Measurements from ENCODE around the gene USP31. TPM values are rescaled to one million over a fixed set of nuclear protein-coding genes. Genes with fewer than 3 reads are reported as not detected.

Gene USP31
- total and polyA plus RNA-seq, 3 donors from 2014 or later = 23.3 to 73.6 (median 73.1) TPM

- Histone ChIP-seq H3K9me3 (no peaks in the 10 kb centered on the region), H3K4me3 (no peak overlapping the region), H3K27me3 (no peaks in the 10 kb centered on the region), H3K27ac (no peak overlapping the region), H3K4me1 (no peaks in the 10 kb centered on the region), H3K36me3 (ENCODE audit: low read depth, missing control alignments) (no peaks in the 10 kb centered on the region)
- WGBS, 2 donors = 60 to 67% methylated on average over 6 of the region's 6 CpGs
- DNase-seq = no peak
- intact Hi-C loops (cut with DNase I; ENCODE audit: low total_unique reads) = no loop called here
- TF ChIP-seq CTCF (IDR thresholded peaks at IDR 0.05) = no peak
Measured at GRCh38 chr16:23031508-23032098, 117.6 kb downstream of the USP31 start.

- 73 to 74% methylated on average over 6 of the region's 6 CpGs for WGBS, 2 donors
Measured at GRCh38 chr16:23029733-23030420, 119.4 kb downstream of the USP31 start.

GRCh38 chr16:23027386-23027785 is 121.9 kb downstream of the USP31 start:
- TF ChIP-seq CTCF (IDR thresholded peaks at IDR 0.05) (no peak), POLR2A (IDR thresholded peaks at IDR 0.05) (no peak)
- H3K9me3 ChIP-seq = no peaks in the 10 kb centered on the region
- no peaks in the 10 kb centered on the region for H3K27me3 ChIP-seq
- H3K4me1 ChIP-seq = no peaks in the 10 kb centered on the region
- no peak overlapping the region for H3K4me3 ChIP-seq
- intact Hi-C loops (cut with DNase I; ENCODE audit: low total_unique reads) = no loop called here
- 80 to 100% methylated on average over 1 of the region's 1 CpG for WGBS, 2 donors
- no peaks in the 10 kb centered on the region for H3K36me3 ChIP-seq (ENCODE audit: low read depth, missing control alignments)
- no peak for DNase-seq
- H3K27ac ChIP-seq = no peak overlapping the region

More at GRCh38 chr16:23029733-23030420, 119.4 kb downstream of the USP31 start:
- no peak overlapping the region for H3K4me3 ChIP-seq
- H3K4me1 ChIP-seq = no peaks in the 10 kb centered on the region
- no peaks in the 10 kb centered on the region for H3K9me3 ChIP-seq
- H3K36me3 ChIP-seq (ENCODE audit: low read depth, missing control alignments) = no peaks in the 10 kb centered on the region
- intact Hi-C loops (cut with DNase I; ENCODE audit: low total_unique reads) = no loop called here
- no peak for TF ChIP-seq CTCF (IDR thresholded peaks at IDR 0.05)
- TF ChIP-seq POLR2A (IDR thresholded peaks at IDR 0.05) = no peak
- no peak for DNase-seq
- H3K27ac ChIP-seq = no peak overlapping the region
- H3K27me3 ChIP-seq = no peaks in the 10 kb centered on the region

GRCh38 chr16:23026784-23027362 is 122.4 kb downstream of the USP31 start:
- H3K27me3 ChIP-seq = no peaks in the 10 kb centered on the region
- TF ChIP-seq POLR2A (IDR thresholded peaks at IDR 0.05) (no peak), CTCF (IDR thresholded peaks at IDR 0.05) (no peak)
- H3K36me3 ChIP-seq (ENCODE audit: low read depth, missing control alignments) = no peaks in the 10 kb centered on the region
- H3K4me1 ChIP-seq = no peaks in the 10 kb centered on the region
- intact Hi-C loops (cut with DNase I; ENCODE audit: low total_unique reads) = no loop called here
- WGBS, 2 donors = 28 to 34% methylated on average over 3 of the region's 3 CpGs
- no peak overlapping the region for H3K27ac ChIP-seq
- peak; percentile 33 for DNase-seq
- no peaks in the 10 kb centered on the region for H3K9me3 ChIP-seq
- no peak overlapping the region for H3K4me3 ChIP-seq
